ENCODE data around the gene SLC27A1. TPM values are rescaled to one million over a fixed set of nuclear protein-coding genes. Genes with fewer than 3 reads are reported as not detected.
A peak's percentile ranks its signal among the peaks of the same experiment; 100 is the strongest.

SLC27A1 gene
- total and polyA plus RNA-seq, 4 experiments from 2014 or later = 5.2 to 10.1 (median 7.9) TPM

DNA sequence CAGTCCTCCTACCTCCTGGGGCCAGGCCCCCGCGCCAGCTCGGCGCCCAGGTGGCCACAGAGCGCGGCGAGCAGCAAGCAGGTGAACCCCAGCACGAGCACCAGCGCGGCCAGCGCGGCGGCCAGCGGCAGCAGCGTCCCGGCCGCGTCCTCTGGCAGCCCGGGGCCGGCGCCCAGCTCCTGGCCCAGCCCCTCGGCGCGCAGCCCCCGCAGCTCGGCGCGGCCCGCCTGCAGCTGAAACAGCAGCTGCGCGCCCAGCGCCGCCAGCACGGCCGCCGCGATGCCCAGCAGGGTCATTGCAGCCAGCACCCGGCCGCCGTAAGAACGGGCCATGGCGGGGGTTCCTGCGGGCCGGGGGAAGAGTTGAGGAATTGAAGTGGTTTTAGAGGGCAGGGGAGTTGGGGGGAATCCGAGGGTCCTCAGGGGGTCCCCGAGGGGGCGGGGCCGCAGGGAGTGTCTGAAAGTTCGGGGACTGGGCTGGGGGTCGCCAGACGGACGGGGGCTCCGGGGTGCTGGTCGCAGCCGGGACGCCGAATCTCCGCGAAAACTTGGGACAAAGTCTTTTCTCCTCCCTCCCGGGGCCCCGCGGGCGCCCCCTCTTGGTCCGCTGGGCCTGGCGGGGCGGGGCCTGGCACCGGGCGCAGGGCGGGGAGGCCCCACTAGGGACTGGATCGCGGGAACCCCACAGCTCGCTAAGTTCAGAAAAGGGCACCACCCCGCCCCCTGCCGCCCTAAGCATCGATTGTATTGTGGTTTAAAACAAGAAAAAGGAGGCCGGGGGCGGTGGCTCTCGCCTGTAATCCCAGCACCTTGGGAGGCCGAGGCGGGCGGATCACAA is 22.0 kb upstream of the SLC27A1 start, which contains the start of gene TMEM221:
TMEM221 (minus strand) TSS at position 538 of the 837 bp plus-strand sequence; CDS start at position 332, 206 bp downstream.
- intact Hi-C loops (cut with micrococcal nuclease) = loop anchor here (1.0 kb wide), 1 partner anchor 53 kb away; no protein-coding TSS in a partner anchor
- Histone ChIP-seq H3K4me1 (ENCODE audit: insufficient read depth, low read length) (peaks cover 11% of the 10 kb centered on the region), H3K27me3 (ENCODE audit: insufficient read depth, low read length) (no peaks in the 10 kb centered on the region), H3K9me3 (ENCODE audit: control insufficient read depth in 1 of 2, low read length in 2 of 2) (no peaks in the 10 kb centered on the region), H3K4me3 (ENCODE audit: low read length in 2 of 2) (peak within 1 kb of the TSS in 1 of 2 donors; percentile 32), H3K27ac (ENCODE audit: low read depth, low read length) (no peak within 1 kb of the TSS), H3K36me3 (ENCODE audit: insufficient read depth, low read length) (no peaks in the 10 kb centered on the region)
- peak; percentile 41 to 60 (median 51) for DNase-seq
- Mint-ChIP-seq H3K4me3 (peak within 1 kb of the TSS; percentile 27 to 71 (median 60)), H3K27me3 (peaks cover 10 to 13% of the 10 kb centered on the region in 2 donors), H3K27ac (no peak within 1 kb of the TSS), H3K4me1 (peaks cover 5 to 15% (median 7%) of the 10 kb centered on the region in 4 donors), H3K36me3 (no peaks in the 10 kb centered on the region), H3K9me3 (peaks cover 0 to 3% (median 0%) of the 10 kb centered on the region in 8 donors)
- ChIA-PET CTCF (ENCODE audit: partially characterized antibody) (interaction anchor here (0.7 to 2.2 kb wide), 12 partner anchors 10 to 411 kb away, joined by 3 to 12 read pairs (median 4); partner anchors contain the start of gene CCDC194), POLR2A (ENCODE audit: partially characterized antibody) (interaction anchor here (1.0 kb wide), 1 partner anchor 43 kb away, joined by 5 read pairs; the partner anchor contains the start of gene BST2)

DNA sequence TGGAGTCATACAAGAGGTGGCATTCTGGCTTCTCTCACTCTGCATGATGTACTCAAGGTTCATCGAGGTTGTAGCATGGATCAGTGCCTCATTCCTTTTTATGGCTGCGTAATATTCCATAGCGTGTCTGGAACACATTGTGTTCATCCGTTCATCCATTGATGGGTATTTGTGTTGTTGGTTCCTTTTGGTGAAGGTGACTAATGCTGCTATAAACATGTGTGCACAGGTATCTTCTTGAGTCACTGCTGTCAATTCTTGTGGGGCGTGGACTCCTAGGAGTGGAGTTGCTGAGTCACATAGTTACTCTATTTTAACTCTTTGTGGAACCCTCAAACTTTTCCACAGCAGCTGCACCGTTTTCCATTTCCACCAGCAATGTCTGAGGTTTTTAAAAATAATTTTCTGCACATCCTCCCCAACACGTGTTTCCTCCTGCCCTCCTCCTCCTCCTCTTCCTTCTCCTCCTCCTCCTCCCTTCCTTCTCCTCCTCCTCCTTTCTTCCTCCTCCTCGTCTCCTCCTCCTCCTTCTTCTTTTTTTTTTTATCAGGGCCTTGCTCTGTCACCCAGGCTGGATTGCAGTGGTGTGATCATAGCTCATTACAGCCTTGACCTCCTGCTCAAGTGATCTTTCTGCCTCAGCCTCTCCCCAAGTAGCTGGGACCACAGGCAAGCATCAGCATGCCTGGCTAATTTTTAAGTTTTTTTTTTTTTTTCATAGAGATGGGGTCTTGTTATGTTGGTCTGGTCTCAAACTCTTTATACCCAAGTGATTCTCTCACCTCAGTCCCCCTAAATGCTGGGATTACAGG is 19.9 kb upstream of the SLC27A1 start:
- H3K27ac ChIP-seq (ENCODE audit: low read depth, low read length) = no peak overlapping the region
- ChIA-PET CTCF (ENCODE audit: partially characterized antibody) (interaction anchor here (0.7 to 1.8 kb wide), 3 partner anchors 42 to 1448 kb away, joined by 3 to 5 read pairs (median 3); no protein-coding TSS in a partner anchor), POLR2A (ENCODE audit: partially characterized antibody) (no interaction called here)
- peak overlapping the region in 1 of 7 donors; percentile 22 for H3K27ac Mint-ChIP-seq
- peaks cover 18 to 24% of the 10 kb centered on the region in 2 donors for H3K27me3 Mint-ChIP-seq
- intact Hi-C loops (cut with micrococcal nuclease) = no loop called here
- peaks cover 15% of the 10 kb centered on the region for H3K4me1 ChIP-seq (ENCODE audit: insufficient read depth, low read length)
- H3K27me3 ChIP-seq (ENCODE audit: insufficient read depth, low read length) = peaks cover 5% of the 10 kb centered on the region
- H3K4me1 Mint-ChIP-seq = peaks cover 8 to 19% (median 11%) of the 10 kb centered on the region in 4 donors
- DNase-seq = peak in 1 of 5 donors; percentile 64
- peaks cover 0 to 3% (median 0%) of the 10 kb centered on the region in 8 donors for H3K9me3 Mint-ChIP-seq
- no peaks in the 10 kb centered on the region for H3K36me3 Mint-ChIP-seq
- peak overlapping the region in 5 of 8 donors; percentile 1 to 59 (median 14) for H3K4me3 Mint-ChIP-seq
- H3K36me3 ChIP-seq (ENCODE audit: insufficient read depth, low read length) = no peaks in the 10 kb centered on the region
- H3K9me3 ChIP-seq (ENCODE audit: control insufficient read depth in 1 of 2, low read length in 2 of 2) = no peaks in the 10 kb centered on the region
- no peak overlapping the region for H3K4me3 ChIP-seq (ENCODE audit: low read length in 2 of 2)

DNA sequence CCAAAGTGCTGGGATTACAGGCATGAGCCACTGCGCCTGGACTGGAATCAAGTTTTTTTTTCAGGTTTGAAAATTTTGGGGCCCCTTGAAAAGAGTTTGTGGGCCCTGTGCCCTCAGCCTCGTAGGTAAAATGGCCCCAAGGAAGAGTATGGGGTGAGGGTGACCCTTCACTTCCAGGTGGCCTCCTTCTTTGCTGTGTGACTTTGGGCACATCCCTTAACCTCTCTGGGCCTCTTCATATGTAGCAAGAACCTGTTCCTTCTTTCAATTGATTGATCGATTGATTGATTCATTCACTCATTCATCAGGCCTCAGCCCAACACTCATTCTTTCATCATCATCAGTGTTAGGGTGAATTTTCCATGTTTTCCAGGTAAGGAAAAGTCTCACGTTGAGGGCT is 18.5 kb upstream of the SLC27A1 start:
- Histone ChIP-seq H3K4me3 (ENCODE audit: low read length in 2 of 2) (no peak overlapping the region), H3K27ac (ENCODE audit: low read depth, low read length) (no peak overlapping the region), H3K4me1 (ENCODE audit: insufficient read depth, low read length) (peaks cover 15% of the 10 kb centered on the region), H3K27me3 (ENCODE audit: insufficient read depth, low read length) (peaks cover 10% of the 10 kb centered on the region), H3K9me3 (ENCODE audit: control insufficient read depth in 1 of 2, low read length in 2 of 2) (no peaks in the 10 kb centered on the region), H3K36me3 (ENCODE audit: insufficient read depth, low read length) (no peaks in the 10 kb centered on the region)
- Mint-ChIP-seq H3K9me3 (peaks cover 0 to 3% (median 0%) of the 10 kb centered on the region in 8 donors), H3K4me1 (peaks cover 8 to 22% (median 11%) of the 10 kb centered on the region in 4 donors), H3K4me3 (no peak overlapping the region), H3K36me3 (no peaks in the 10 kb centered on the region), H3K27ac (no peak overlapping the region), H3K27me3 (peaks cover 22 to 30% of the 10 kb centered on the region in 2 donors)
- no peak for DNase-seq
- ChIA-PET CTCF (ENCODE audit: partially characterized antibody) (interaction anchor here (1.6 kb wide), 1 partner anchor 57 kb away, joined by 3 read pairs; the partner anchor contains the start of gene CCDC194), POLR2A (ENCODE audit: partially characterized antibody) (interaction anchor here (0.5 kb wide), 1 partner anchor 43 kb away, joined by 3 read pairs; no protein-coding TSS in a partner anchor)
- intact Hi-C loops (cut with micrococcal nuclease) = no loop called here

DNA sequence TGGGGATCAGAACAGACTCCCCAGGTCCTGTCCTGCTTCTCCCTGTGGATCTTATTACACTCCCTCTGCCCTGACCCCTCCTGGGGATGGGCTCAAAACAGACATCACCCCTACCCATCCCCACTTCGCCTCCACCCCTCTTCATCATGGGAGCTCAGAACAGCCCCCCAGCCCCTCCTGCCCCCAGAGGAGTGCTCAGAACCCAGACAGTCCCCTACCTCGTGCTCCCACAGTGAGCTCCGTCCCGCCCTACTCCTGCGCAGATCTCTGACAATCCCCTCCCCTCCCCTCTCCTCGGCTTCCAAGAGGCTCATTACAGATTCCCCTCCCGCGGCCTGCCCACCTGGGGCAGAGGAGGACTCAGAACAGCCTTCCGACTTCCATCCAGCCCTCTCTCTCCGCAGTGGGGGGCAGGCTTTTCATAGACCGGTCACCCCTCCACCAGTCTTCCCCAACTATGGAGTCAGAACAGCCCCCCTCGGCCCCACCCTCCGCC is 15.7 kb upstream of the SLC27A1 start:
- Mint-ChIP-seq H3K27me3 (peaks cover 25 to 35% of the 10 kb centered on the region in 2 donors), H3K27ac (no peak overlapping the region), H3K36me3 (no peaks in the 10 kb centered on the region), H3K4me1 (peaks cover 8 to 17% (median 11%) of the 10 kb centered on the region in 4 donors), H3K9me3 (peaks cover 0 to 2% (median 0%) of the 10 kb centered on the region in 8 donors), H3K4me3 (peak overlapping the region in 2 of 8 donors; percentile 26 to 30)
- no peaks in the 10 kb centered on the region for H3K36me3 ChIP-seq (ENCODE audit: insufficient read depth, low read length)
- H3K4me1 ChIP-seq (ENCODE audit: insufficient read depth, low read length) = peaks cover 15% of the 10 kb centered on the region
- no peak overlapping the region for H3K27ac ChIP-seq (ENCODE audit: low read depth, low read length)
- peaks cover 18% of the 10 kb centered on the region for H3K27me3 ChIP-seq (ENCODE audit: insufficient read depth, low read length)
- ChIA-PET POLR2A (ENCODE audit: partially characterized antibody) (no interaction called here), CTCF (ENCODE audit: partially characterized antibody) (interaction anchor here (1.0 to 1.6 kb wide), 3 partner anchors 10 to 119 kb away, joined by 4 to 8 read pairs (median 7); no protein-coding TSS in a partner anchor)
- intact Hi-C loops (cut with micrococcal nuclease) = no loop called here
- no peak overlapping the region for H3K4me3 ChIP-seq (ENCODE audit: low read length in 2 of 2)
- DNase-seq = no peak
- H3K9me3 ChIP-seq (ENCODE audit: control insufficient read depth in 1 of 2, low read length in 2 of 2) = no peaks in the 10 kb centered on the region

DNA sequence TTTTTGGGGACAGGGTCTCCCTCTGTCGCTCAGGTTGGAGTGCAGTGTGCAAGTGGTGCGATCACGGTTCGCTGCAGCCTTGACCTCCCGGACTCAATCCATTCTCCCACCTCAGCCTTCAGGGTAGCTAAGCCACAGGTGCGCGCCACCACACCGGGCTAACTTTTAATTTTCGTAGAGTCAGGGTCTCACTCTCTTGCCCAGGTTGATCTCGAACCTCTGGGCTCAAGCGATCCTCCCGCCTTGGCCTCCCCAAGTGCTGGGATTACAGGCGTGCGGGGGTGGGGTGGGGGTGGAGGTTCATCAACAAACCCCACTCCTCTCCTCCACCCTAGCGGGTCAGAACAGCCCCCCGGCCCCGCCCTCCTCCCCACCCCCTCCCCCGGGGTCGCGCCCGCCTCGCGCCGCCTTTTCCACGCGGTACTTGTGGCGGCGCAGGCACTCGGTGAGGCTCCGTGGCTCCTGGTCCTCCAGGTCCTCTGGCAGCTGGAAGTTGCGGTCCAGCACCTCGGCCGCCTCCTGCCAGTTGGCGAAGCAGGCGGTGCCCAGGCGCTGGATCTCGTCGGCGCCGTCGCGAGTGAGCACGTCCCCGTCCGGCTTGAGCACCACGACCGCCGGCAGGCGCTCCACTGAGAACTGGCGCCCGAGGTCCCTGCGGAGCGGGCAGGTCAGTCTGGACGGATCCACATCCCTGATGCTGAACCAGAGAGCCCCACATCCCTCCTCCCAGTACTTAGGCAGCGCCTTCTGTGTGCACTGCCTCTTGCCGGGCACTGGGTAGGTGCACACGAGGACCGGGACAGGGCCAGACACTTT is 14.8 kb upstream of the SLC27A1 start:
- no peak overlapping the region for H3K27ac Mint-ChIP-seq
- no peaks in the 10 kb centered on the region for H3K36me3 ChIP-seq (ENCODE audit: insufficient read depth, low read length)
- H3K4me3 Mint-ChIP-seq = no peak overlapping the region
- peaks cover 12% of the 10 kb centered on the region for H3K4me1 ChIP-seq (ENCODE audit: insufficient read depth, low read length)
- H3K27me3 Mint-ChIP-seq = peaks cover 21 to 29% of the 10 kb centered on the region in 2 donors
- no peak overlapping the region for H3K27ac ChIP-seq (ENCODE audit: low read depth, low read length)
- CTCF ChIA-PET (ENCODE audit: partially characterized antibody) = interaction anchor here (1.6 kb wide), 1 partner anchor 118 kb away, joined by 8 read pairs; no protein-coding TSS in a partner anchor
- no peak for DNase-seq
- H3K27me3 ChIP-seq (ENCODE audit: insufficient read depth, low read length) = peaks cover 18% of the 10 kb centered on the region
- intact Hi-C loops (cut with micrococcal nuclease) = no loop called here
- H3K4me1 Mint-ChIP-seq = peaks cover 4 to 8% (median 5%) of the 10 kb centered on the region in 4 donors
- no peaks in the 10 kb centered on the region for H3K36me3 Mint-ChIP-seq
- POLR2A ChIA-PET (ENCODE audit: partially characterized antibody) = no interaction called here
- no peaks in the 10 kb centered on the region for H3K9me3 ChIP-seq (ENCODE audit: control insufficient read depth in 1 of 2, low read length in 2 of 2)
- H3K4me3 ChIP-seq (ENCODE audit: low read length in 2 of 2) = no peak overlapping the region
- no peaks in the 10 kb centered on the region for H3K9me3 Mint-ChIP-seq

- H3K27me3 Mint-ChIP-seq = peaks cover 21 to 29% of the 10 kb centered on the region in 2 donors
- H3K4me3 Mint-ChIP-seq = no peak overlapping the region
- no peaks in the 10 kb centered on the region for H3K9me3 Mint-ChIP-seq
- Histone ChIP-seq H3K27ac (ENCODE audit: low read depth, low read length) (no peak overlapping the region), H3K4me3 (ENCODE audit: low read length in 2 of 2) (no peak overlapping the region), H3K9me3 (ENCODE audit: control insufficient read depth in 1 of 2, low read length in 2 of 2) (no peaks in the 10 kb centered on the region), H3K36me3 (ENCODE audit: insufficient read depth, low read length) (no peaks in the 10 kb centered on the region), H3K4me1 (ENCODE audit: insufficient read depth, low read length) (peaks cover 6% of the 10 kb centered on the region), H3K27me3 (ENCODE audit: insufficient read depth, low read length) (peaks cover 18% of the 10 kb centered on the region)
- POLR2A ChIA-PET (ENCODE audit: partially characterized antibody) = no interaction called here
- CTCF ChIA-PET (ENCODE audit: partially characterized antibody) = no interaction called here
- intact Hi-C loops (cut with micrococcal nuclease) = no loop called here
- no peak for DNase-seq
- no peaks in the 10 kb centered on the region for H3K36me3 Mint-ChIP-seq
- H3K27ac Mint-ChIP-seq = no peak overlapping the region
- peaks cover 4 to 8% (median 5%) of the 10 kb centered on the region in 4 donors for H3K4me1 Mint-ChIP-seq
These were observed 14.2 kb upstream of the SLC27A1 start for GRCh38 chr19:17456127-17456526.
